Measurements from ENCODE around the gene CP.

The CP gene

GRCh38 chr3:149122721-149123578, 98.7 kb downstream of the CP start:
- no peak for DNase-seq
